SK-N-MC (cell line): ENCODE results near the gene ITIH4.

Experiments used
- EZH2 ChIP-seq: fragments of 200-600 bp; sonication (generic); IDR thresholded peaks from one replicate; pipeline ENCODE4 v1.6.1; 2017; ENCODE audit warnings: antibody characterized with exemption
- POLR2AphosphoS5 ChIP-seq: IDR thresholded peaks from 2 replicates; pipeline ENCODE4 v1.6.1; 2012; ENCODE audit warnings: mild to moderate bottlenecking, low read depth, low read length, borderline replicate concordance

- TF ChIP-seq POLR2AphosphoS5 (no peak), EZH2 (no peak)
Measured at GRCh38 chr3:52879581-52879980, 49.1 kb upstream of the ITIH4 start.
